ENCODE measurements around the gene TNF.

DNA sequence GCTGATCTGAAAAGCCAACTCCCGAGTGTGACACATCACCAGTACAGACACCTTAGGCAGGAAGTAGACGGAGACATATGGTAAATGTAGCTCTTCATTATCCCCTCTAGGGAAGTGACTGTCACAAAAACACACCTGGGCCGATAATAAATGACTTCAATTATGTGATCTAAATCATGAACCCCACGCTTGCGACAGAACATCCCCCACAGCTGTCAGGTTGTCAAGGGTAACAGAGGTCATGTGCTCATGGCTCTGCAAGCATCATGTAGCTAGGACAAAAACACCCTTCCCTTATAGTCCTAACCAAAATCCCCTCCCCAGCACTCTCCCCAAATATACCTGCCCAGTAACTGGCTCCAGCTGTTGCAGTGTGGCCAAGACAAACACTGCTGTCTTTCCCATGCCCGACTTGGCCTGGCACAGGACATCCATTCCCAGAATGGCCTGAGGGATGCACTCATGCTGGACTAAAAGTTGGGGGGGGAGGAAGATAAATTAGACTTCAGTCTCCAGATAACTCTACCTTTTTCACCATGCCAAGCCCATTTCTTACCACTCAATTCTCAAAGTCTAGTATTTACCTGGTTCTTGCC, 36.5 kb upstream of the TNF start:
- TF ChIP-seq, protein P1, sequence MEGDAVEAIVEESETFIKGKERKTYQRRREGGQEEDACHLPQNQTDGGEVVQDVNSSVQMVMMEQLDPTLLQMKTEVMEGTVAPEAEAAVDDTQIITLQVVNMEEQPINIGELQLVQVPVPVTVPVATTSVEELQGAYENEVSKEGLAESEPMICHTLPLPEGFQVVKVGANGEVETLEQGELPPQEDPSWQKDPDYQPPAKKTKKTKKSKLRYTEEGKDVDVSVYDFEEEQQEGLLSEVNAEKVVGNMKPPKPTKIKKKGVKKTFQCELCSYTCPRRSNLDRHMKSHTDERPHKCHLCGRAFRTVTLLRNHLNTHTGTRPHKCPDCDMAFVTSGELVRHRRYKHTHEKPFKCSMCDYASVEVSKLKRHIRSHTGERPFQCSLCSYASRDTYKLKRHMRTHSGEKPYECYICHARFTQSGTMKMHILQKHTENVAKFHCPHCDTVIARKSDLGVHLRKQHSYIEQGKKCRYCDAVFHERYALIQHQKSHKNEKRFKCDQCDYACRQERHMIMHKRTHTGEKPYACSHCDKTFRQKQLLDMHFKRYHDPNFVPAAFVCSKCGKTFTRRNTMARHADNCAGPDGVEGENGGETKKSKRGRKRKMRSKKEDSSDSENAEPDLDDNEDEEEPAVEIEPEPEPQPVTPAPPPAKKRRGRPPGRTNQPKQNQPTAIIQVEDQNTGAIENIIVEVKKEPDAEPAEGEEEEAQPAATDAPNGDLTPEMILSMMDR (IDR thresholded peaks at IDR 0.05) = no peak
- no peak for TF ChIP-seq POLR2A (IDR thresholded peaks at IDR 0.05)
